CD4-positive, alpha-beta T cell treated with Interleukin-17A for 4 hours (primary cell): ENCODE data around the gene SLC28A1.

ENCODE experiments used
- DNase-seq: peaks from one replicate; pipeline ENCODE4 v3.0.0-alpha.2; 2020; ENCODE audit warnings: mixed read lengths

Gene SLC28A1

DNA sequence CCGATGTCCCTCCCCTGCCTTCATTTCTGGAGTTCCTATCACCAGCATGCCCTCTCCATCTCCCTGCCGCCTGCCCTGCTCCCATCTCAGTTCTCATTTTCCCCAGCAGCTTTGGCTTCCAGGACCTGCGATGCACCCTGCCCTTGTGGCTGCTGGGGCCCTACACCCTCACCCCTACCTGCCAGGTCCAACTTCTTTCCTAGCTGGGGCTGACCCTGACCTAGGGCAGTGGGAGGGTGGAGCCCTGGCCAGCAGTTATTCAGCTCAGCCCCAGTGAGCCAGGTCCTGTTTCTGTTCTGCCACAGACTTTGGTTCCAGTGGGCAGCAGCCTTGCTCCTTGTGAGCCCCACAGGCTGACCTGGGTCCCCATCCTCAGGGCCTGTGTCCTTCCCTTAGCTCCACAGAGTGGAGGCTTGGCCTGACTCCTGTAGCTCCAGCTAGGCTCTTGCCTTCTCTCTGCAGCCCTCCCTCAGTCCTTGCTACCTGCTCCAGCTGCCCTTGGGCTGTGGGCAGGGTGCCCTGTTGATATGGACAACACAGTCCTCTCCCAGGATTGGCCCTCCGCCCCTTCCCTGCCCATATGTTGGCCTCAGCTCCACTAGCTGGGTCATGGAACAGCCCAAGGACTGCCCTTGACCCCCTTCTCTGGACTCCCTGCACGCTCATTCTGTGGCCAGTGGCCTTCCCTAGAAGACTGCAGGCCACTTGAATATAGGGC lies 62.5 kb downstream of the SLC28A1 start:
- DNase-seq: no peak

DNA sequence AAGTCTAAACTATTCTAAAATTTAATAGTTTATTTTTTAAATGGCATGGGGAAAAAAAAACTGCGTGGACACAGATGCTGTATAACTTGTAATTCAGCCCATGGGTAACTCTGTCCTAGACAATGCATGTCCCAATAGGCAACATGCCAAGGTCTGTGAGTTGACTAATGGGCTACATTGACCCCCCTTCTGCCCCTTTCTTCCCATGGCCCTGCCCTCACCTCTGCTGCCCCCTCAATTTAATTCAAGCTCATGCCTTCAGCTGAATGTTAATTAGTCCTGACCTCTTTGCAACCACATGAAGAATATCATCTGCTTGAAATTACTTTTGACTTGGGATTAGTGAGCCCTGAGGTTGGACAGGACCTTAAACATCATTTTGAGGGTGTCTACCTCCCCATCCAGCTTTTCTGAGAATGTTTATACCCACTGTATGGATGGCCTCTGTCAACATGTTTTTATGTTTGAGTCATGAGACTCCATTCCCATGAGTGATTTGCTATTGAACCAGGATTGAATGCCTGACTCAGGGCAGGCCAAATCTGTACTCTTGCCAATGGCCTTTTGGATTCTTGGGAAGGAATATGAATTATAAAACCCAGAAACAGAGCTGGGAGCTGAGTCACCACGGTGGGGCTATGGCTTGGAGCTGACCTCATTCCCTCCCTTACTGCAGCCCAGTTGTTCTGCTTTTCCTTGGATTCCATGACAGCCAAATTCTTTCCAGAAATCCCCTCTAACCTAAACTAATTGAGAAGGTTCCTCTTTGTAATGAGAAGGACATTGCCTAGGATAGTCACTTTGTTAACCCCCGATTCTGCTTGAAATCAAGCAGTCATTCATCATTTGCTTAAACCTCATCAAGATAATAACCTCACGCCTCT lies 63.7 kb downstream of the SLC28A1 start:
- DNase-seq: no peak

- DNase-seq: no peak
Observed at GRCh38 chr15:84949043-84949442, 64.6 kb downstream of the SLC28A1 start.

GRCh38 chr15:84949845-84950569 lies 65.5 kb downstream of the SLC28A1 start:
- DNase-seq: no peak

DNA sequence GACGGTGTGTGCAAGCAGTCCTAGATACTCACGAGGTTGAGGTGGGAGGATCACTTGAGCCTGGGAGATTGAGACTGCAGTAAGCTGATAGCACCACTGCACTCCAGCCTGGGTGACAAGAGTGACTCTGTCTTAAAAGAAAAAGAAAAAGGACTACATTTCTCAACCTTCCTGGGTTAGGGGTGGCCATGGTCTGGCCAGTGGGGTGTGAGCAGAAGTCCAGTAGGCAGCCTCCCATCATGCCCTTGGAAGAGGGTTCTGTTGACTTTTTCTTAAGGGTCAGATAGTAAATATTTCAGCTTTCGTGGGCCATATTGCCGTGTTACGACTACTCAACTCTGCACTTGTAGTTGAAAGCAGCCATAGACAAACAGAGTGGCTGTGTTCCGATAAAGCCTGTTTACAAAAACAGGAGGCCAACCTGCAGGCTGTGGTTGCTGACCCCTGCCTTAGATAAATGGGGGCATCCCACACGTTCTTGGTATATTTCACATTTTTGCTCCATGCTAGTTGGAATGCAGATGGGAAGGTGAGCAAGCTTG lies 66.2 kb downstream of the SLC28A1 start:
- DNase-seq: no peak

- no peak for DNase-seq
Observed at GRCh38 chr15:84951736-84952135, 67.3 kb downstream of the SLC28A1 start.

DNA sequence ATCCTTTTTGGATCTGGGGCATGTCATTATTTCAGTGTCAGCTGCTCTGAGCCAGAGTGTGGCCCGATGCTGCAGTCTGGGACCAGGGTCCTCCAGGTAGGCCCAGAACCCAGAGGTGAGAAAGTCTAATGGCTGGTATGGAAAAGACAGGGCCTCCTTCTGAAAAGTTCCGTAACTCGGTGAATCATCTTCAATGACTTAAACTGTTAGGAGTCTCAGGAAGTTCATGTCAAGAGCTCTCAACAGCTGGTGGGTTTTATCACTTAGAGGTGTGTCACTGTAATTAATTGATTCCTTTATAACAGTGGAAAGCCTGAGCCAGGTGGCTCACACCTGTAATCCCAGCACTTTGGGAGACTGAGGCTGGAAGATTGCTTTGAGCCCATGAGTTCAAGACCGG lies 68.7 kb downstream of the SLC28A1 start:
- DNase-seq: no peak

GRCh38 chr15:84953726-84954125 lies 69.3 kb downstream of the SLC28A1 start:
- no peak for DNase-seq

DNA sequence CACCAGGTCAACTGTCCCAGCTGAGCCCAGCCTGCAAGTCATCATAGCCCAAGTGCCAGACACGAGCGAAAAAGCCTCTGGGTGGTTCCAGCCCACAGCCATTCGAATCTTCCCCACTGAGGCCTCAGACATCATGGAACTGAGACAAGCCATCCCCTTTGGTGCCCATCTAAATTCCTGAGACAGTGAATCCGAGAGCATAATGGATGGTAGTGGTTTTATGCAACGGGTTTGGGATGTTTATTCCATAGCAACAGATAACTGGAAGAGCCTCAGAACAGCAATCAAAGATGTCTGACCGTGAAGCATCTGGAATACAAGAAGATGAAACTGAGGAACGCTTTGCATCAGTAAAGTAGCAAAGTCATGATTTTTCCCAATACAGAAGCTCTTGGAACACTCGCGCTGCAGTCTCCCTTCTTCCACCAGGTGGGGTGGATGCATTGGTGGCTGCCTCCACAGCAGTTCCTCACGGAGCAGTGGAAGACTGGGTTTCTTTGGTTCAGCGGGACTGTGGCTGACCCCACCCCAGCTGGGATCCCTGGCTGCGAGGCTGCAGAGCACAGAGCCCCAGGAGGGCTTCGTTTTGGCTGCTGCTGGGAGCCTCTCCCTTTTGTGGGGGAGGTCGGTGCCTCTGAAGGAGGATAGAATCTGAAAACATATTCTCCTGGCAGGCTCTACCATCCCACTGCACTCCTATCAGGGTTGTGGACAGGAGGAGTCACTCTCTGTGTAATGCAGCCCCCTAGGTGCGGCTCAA lies 70.8 kb downstream of the SLC28A1 start:
- peak; percentile 66 for DNase-seq

GRCh38 chr15:84956199-84956598 lies 71.7 kb downstream of the SLC28A1 start:
- no peak for DNase-seq

GRCh38 chr15:84960391-84961113 lies 76.1 kb downstream of the SLC28A1 start:
- DNase-seq: no peak

DNA sequence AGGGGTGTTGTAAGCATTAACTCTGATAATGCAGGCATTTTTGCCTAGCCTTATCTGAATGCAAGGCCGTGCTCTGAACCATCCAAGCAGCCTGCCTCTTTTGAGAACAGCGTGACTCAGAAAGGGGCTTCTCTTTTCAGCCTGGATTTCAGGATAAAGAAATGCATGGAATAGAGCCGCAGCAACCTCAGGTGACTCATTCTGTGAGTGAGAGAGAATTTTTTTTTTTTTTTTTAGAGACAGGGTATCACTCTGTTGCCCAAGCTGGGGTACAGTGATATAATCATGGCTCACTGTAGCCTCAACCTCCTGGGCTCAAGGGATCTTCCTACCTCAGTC lies 76.6 kb downstream of the SLC28A1 start:
- DNase-seq: no peak

DNA sequence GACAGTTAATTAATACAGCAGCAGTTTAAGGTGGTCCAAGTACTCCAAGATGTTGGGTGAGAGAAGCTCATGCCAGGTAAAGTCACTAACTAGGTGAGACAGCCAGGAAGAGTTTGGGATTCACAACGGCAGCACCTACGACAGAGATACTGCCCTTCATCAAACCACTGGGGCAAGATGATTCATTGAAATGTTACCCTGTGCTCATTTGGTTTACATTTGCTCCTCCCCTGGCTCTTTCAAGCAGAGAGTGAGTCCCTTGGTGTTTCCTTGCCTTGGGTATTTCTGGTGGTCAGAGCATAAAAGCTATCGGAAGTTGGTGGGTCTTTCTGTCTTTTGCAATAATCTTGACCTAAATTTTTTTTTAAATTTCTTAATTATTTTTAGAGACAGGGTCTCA lies 77.2 kb downstream of the SLC28A1 start:
- no peak for DNase-seq

DNA sequence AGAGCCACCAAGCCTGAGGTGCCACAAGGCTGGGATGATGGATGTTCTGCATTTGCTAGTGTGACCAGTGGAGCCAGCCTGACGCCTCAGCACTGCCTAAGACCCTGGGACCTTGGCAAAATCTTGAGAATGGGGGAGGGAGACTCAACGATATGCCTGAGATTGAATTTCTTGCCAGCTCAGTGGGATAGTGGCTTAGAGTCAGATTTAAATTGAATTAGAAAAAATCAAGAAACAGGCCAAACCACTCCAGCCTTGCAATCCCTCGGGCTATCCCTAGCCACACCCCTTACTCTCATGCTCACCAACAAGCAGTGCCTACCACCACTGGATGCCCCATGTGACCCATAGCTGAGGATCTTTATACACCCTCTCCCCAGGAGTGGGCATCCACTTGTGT lies 78.5 kb downstream of the SLC28A1 start:
- no peak for DNase-seq

GRCh38 chr15:84967380-84967779 lies 82.9 kb downstream of the SLC28A1 start:
- DNase-seq: no peak

- DNase-seq: no peak
Observed at GRCh38 chr15:84968301-84968700, 83.8 kb downstream of the SLC28A1 start.

DNA sequence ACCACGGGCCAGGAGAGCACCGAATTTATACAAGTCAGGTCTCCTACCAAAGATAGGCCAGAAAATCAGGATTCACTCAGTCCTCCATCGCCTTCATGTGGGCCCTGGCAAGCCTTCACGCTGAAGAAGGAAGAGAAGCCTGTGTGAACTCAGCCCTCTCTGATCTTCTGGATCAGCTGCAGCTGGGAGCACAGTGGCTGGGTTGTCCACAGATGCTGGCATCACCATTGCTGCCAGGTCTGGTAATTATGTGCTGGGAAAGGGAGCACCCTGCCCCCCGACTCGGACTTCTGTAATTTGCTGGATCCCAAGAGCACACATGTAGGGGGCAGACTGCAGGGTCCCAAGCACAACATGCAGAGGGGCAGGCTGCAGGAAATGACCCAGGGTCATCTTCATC lies 84.8 kb downstream of the SLC28A1 start:
- no peak for DNase-seq

DNA sequence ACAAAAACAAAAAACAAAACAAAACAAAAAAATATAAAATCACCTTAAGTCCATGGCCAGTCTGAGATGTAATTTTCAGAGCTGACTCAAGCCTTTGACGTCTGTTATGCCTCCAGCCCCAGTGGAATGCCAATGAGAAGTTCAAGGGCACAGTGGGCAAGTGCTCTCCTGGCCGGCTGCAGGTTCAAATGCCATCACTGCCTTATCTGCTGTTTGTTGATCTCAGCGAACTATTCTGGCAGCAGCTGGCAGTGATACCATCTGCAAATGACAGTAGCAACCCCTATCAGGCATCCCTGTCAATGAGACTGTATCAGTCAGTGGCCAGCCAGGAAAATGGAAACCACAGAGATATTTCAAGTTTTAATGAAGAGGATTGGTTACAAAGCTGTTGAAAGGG lies 86.4 kb downstream of the SLC28A1 start:
- no peak for DNase-seq

DNA sequence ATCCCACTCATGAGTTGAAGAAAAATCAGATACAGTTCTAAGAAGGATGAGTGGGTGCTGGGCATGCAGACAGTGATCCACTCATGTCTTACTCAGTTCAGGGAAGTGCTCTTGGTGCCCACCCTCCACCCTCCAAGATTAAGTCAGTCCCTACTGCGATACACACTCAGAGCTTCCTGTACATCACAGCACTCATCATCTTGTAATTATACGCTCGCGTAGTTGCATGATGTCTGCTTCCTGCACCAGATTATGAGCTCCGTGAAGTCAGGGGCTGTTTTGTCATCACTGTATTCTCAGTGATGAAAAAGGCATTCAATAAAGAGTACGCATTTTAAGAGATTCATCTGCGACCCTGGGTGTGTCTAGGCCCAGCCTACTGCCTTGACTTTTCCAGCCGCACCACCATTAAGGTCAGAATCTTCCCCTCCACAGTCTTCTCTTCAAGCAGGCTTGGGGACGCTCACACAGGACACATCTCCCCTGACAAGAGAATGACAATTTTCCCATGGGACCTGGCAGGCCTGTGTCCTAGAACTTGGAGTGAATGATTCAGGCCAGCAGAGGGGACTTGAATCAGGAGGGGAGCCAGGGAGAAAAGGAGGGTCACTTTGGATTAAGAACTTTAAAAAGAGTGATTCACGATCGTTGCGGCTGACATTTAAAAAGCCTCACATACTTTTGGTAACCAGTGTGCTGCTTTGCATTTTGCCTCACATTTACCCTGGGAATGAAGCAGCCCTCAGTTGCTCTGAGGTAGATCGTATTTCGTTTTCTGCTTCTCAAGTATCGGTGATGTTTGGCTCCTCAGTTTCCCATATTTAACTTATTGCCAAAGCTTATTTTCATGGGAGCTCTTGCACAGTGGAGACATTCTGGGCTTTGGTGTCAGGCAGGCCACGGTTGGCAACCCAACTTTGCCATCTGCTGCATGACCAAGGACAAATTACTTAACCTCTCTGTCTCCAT lies 89.3 kb downstream of the SLC28A1 start:
- no peak for DNase-seq

DNA sequence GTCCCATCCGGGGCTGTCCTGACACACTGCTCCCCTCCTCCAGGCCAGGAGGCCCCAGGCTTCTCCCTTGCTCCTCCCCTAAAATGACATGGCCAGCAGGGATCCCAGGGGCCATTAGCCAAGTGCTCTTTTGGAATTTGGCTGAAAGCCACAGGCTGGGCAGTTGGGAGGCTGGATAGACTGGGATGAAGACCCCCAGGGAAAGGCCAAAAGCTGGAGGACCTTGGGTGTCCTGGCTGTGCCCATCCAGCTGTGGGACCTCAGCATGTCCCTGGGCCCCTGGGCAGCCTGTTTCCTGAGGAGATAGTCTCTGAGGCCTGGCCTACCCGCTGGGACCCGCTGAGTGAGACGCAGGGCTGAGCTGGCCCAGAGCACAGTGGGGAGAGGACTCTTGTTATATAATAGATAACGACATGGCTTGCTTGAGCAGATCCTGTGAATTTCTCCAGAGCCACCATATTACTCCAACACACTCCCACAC lies 91.4 kb downstream of the SLC28A1 start:
- DNase-seq: no peak
